Measurements from ENCODE around the gene H2BK1.

Gene H2BK1

GRCh38 chr7:151210087-151210854, at the start of gene H2BK1:
Gene H2BK1 (minus strand): TSS chr7:151210488. CDS start chr7:151210318, 170 bp downstream.
- DNase-seq (ENCODE audit: low spot score): no peak
- TF ChIP-seq CTCF (IDR thresholded peaks at IDR 0.05; ENCODE audit: extremely low read depth, missing control alignments): no peak

- no peak for TF ChIP-seq CTCF (IDR thresholded peaks at IDR 0.05; ENCODE audit: extremely low read depth, missing control alignments)
- DNase-seq (ENCODE audit: low spot score): no peak
Measured at GRCh38 chr7:151257990-151258389, 47.7 kb upstream of the H2BK1 start.

- TF ChIP-seq CTCF (IDR thresholded peaks at IDR 0.05; ENCODE audit: extremely low read depth, missing control alignments): no peak
- no peak for DNase-seq (ENCODE audit: low spot score)
Measured at GRCh38 chr7:151256410-151257045, 46.2 kb upstream of the H2BK1 start.

- no peak for TF ChIP-seq CTCF (IDR thresholded peaks at IDR 0.05; ENCODE audit: extremely low read depth, missing control alignments)
Measured at GRCh38 chr7:151255390-151255789, 45.1 kb upstream of the H2BK1 start.

GRCh38 chr7:151254851-151255250, 44.6 kb upstream of the H2BK1 start:
- DNase-seq (ENCODE audit: low spot score): no peak
- TF ChIP-seq CTCF (IDR thresholded peaks at IDR 0.05; ENCODE audit: extremely low read depth, missing control alignments): no peak

More at GRCh38 chr7:151255390-151255789, 45.1 kb upstream of the H2BK1 start:
- DNase-seq (ENCODE audit: low spot score): no peak

GRCh38 chr7:151254316-151254715, 44.0 kb upstream of the H2BK1 start:
- DNase-seq (ENCODE audit: low spot score): no peak
- no peak for TF ChIP-seq CTCF (IDR thresholded peaks at IDR 0.05; ENCODE audit: extremely low read depth, missing control alignments)

- no peak for TF ChIP-seq CTCF (IDR thresholded peaks at IDR 0.05; ENCODE audit: extremely low read depth, missing control alignments)
- no peak for DNase-seq (ENCODE audit: low spot score)
Measured at GRCh38 chr7:151252961-151253711, 42.8 kb upstream of the H2BK1 start.

All from GM20000 (cell line).